ENCODE measurements around the gene MPPED1.

GRCh38 chr22:43421914-43422615, 10.3 kb downstream of the MPPED1 start:
- TF ChIP-seq CTCF (IDR thresholded peaks at IDR 0.05) (no peak), POLR2A (IDR thresholded peaks at IDR 0.05) (no peak), POLR2AphosphoS5 (IDR thresholded peaks at IDR 0.05) (no peak), EP300 (IDR thresholded peaks at IDR 0.05) (no peak)
